OCI-LY1 (cell line): ENCODE results near the gene ACAN.

Source experiments
- H2AFZ ChIP-seq: fragments of 200-600 bp; sonication (generic), shearing (Covaris generic); 2 replicates; pipeline ENCODE4 v1.6.0; 2014; ENCODE audit warnings: antibody characterized with exemption, mild to moderate bottlenecking, low read length
- H3F3A ChIP-seq: fragments of 200-600 bp; sonication (generic), shearing (Covaris generic); 2 replicates; pipeline ENCODE4 v1.6.0; 2014; ENCODE audit warnings: mild to moderate bottlenecking, antibody characterized with exemption, low read length, moderate library complexity; ENCODE audit not compliant: insufficient read depth
- H3K27ac ChIP-seq: fragments of 200-600 bp; sonication (generic); 2 replicates; pipeline ENCODE4 v1.5.1; 2014; ENCODE audit warnings: low read length, mixed run types, mild to moderate bottlenecking, low read depth; ENCODE audit not compliant: poor library complexity, severe bottlenecking
- H3K27me3 ChIP-seq: fragments of 200-600 bp; sonication (generic); 2 replicates; pipeline ENCODE4 v1.6.0; 2014; ENCODE audit warnings: antibody characterized with exemption, mild to moderate bottlenecking, low read length, moderate library complexity; ENCODE audit not compliant: insufficient read depth
- H3K36me3 ChIP-seq: fragments of 200-600 bp; sonication (generic); 2 replicates; pipeline ENCODE4 v1.6.1; 2014; ENCODE audit warnings: mild to moderate bottlenecking, antibody characterized with exemption, low read length, moderate library complexity, mixed read lengths; ENCODE audit not compliant: insufficient read depth
- H3K4me1 ChIP-seq: fragments of 200-600 bp; sonication (generic); 2 replicates; pipeline ENCODE4 v1.5.1; 2014; ENCODE audit warnings: mild to moderate bottlenecking, low read length, moderate library complexity; ENCODE audit not compliant: insufficient read depth, severe bottlenecking
- H3K4me2 ChIP-seq: fragments of 200-600 bp; sonication (generic), shearing (Covaris generic); 2 replicates; pipeline ENCODE4 v1.6.1; 2014; ENCODE audit warnings: low read length
- H3K4me3 ChIP-seq: fragments of 200-600 bp; sonication (generic); 2 replicates; pipeline ENCODE4 v1.5.1; 2014; ENCODE audit warnings: low read length, low read depth, mild to moderate bottlenecking, mixed read lengths; ENCODE audit not compliant: poor library complexity, severe bottlenecking
- H3K79me2 ChIP-seq: fragments of 200-600 bp; shearing (Covaris generic); 2 replicates; pipeline ENCODE4 v1.6.1; 2016; ENCODE audit warnings: mixed run types, low read length, mixed read lengths; ENCODE audit not compliant: insufficient read depth
- H3K9ac ChIP-seq: fragments of 200-600 bp; sonication (generic), shearing (Covaris generic); 2 replicates; pipeline ENCODE4 v1.6.1; 2014; ENCODE audit warnings: mild to moderate bottlenecking, low read length, mixed read lengths
- H3K9me2 ChIP-seq: fragments of 200-600 bp; sonication (generic), shearing (Covaris generic); 2 replicates; pipeline ENCODE4 v1.6.1; 2014; ENCODE audit warnings: low read depth, mild to moderate bottlenecking, low read length, mixed read lengths
- H3K9me3 ChIP-seq: fragments of 200-600 bp; shearing (Covaris generic); 2 replicates; pipeline ENCODE4 v1.6.1; 2014; ENCODE audit warnings: low read length, mixed read lengths
- H4K20me1 ChIP-seq: fragments of 200-600 bp; sonication (generic), shearing (Covaris generic); 2 replicates; pipeline ENCODE4 v1.6.0; 2016; ENCODE audit warnings: mild to moderate bottlenecking, low read length; ENCODE audit not compliant: insufficient read depth
- EZH2 ChIP-seq: fragments of 200-600 bp; sonication (generic), shearing (Covaris generic); IDR thresholded peaks from 2 replicates; pipeline ENCODE4 v1.8.0; 2017; ENCODE audit warnings: borderline replicate concordance, mixed run types, mild to moderate bottlenecking, antibody characterized with exemption, low read length, moderate library complexity, mixed read lengths
- TF ChIP-seq, protein P1 (sequence below): fragments of 200-600 bp; sonication (generic), shearing (Covaris generic); IDR thresholded peaks from 2 replicates; pipeline ENCODE4 v1.5.1; 2017; ENCODE audit warnings: mild to moderate bottlenecking, antibody characterized with exemption, low read length, moderate library complexity, mixed read lengths

ACAN gene

DNA sequence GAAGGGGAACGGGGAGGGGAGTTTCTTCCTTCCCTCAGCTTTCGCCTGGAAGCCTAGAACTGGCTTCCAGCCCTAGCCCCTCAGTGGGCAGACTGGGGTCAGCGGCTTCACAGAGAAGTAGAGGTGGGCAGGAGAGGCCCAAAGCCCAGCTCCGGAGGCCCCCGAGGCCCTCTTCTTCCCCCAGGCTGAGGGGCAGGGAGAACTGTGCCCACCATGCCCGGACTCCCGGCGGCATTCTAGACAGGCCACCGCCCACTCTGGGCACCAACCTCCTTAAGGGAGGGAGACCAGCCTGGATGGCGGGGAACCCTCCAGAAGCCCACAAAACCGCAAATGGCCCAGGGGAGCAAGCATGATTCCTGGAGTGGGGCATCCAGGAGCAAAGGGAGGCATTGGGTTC is 74.2 kb downstream of the ACAN start:
- Histone ChIP-seq H3K36me3 (no peaks in the 10 kb centered on the region), H3K79me2 (no peaks in the 10 kb centered on the region), H2AFZ (no peak overlapping the region), H3K9ac (no peak overlapping the region), H3K4me1 (no peaks in the 10 kb centered on the region), H3K9me2 (no peaks in the 10 kb centered on the region), H4K20me1 (no peaks in the 10 kb centered on the region), H3F3A (no peaks in the 10 kb centered on the region), H3K9me3 (no peaks in the 10 kb centered on the region), H3K4me3 (no peak overlapping the region), H3K27me3 (no peaks in the 10 kb centered on the region; the same call in 1 of the 2 replicates), H3K27ac (no peak overlapping the region), H3K4me2 (no peak overlapping the region)
- no peak for TF ChIP-seq EZH2
- TF ChIP-seq, protein P1, sequence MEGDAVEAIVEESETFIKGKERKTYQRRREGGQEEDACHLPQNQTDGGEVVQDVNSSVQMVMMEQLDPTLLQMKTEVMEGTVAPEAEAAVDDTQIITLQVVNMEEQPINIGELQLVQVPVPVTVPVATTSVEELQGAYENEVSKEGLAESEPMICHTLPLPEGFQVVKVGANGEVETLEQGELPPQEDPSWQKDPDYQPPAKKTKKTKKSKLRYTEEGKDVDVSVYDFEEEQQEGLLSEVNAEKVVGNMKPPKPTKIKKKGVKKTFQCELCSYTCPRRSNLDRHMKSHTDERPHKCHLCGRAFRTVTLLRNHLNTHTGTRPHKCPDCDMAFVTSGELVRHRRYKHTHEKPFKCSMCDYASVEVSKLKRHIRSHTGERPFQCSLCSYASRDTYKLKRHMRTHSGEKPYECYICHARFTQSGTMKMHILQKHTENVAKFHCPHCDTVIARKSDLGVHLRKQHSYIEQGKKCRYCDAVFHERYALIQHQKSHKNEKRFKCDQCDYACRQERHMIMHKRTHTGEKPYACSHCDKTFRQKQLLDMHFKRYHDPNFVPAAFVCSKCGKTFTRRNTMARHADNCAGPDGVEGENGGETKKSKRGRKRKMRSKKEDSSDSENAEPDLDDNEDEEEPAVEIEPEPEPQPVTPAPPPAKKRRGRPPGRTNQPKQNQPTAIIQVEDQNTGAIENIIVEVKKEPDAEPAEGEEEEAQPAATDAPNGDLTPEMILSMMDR = no peak

DNA sequence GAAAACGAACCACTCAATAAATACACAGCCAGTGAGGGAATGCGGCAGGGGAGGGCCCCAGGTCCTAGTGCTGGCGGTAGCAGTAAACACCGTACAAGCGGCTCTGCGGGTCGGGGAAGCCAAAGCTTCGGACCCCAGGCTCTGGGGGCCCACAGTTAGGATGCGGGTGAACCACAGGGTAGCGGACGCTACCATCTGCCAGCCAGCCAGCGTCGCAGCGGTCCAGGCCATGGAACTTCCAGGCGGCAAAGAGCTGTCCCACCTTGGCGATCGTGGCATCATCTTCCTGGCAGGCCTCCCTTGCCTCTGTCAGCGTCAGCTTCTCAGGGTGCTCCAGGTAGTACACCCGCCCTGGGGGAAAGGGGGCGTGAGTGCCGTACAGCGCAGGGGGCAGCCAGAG is 74.7 kb downstream of the ACAN start:
- no peak for TF ChIP-seq EZH2
- TF ChIP-seq, protein P1 = no peak
- no peaks in the 10 kb centered on the region for H3K4me1 ChIP-seq
- no peak overlapping the region for H3K4me2 ChIP-seq

DNA sequence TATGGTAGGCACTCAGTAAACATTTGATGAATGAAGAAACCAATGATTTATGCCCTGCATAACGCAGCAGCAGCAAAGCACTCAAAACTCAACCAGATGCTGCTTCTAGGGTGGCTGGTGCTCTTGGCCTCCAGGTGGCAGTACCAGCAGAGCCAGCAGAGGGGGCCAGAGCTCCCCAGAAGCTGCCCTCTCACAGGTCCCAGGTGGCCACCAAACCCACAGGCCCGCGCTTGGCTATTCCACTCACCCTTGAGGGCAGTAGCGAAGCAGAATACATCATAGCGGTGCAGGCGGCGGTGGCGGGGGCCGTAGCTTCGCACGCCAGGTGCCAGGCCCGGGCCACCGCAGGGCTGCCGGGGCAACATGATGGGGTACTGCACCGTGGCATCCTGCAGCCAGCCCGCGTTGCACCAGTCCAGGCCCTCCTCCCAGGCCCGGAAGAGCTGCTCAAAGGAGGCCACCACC is 75.5 kb downstream of the ACAN start:
- no peak overlapping the region for H3K4me2 ChIP-seq
- H3K79me2 ChIP-seq = no peaks in the 10 kb centered on the region
- H3K4me1 ChIP-seq = no peaks in the 10 kb centered on the region
- H3K4me3 ChIP-seq = no peak overlapping the region
- no peaks in the 10 kb centered on the region for H3K36me3 ChIP-seq
- H3K9ac ChIP-seq = no peak overlapping the region
- no peak overlapping the region for H2AFZ ChIP-seq
- H3F3A ChIP-seq = no peaks in the 10 kb centered on the region
- H3K9me2 ChIP-seq = no peaks in the 10 kb centered on the region
- no peaks in the 10 kb centered on the region for H3K9me3 ChIP-seq
- TF ChIP-seq, protein P1 = peak; percentile 75
- no peak for TF ChIP-seq EZH2
- H4K20me1 ChIP-seq = no peaks in the 10 kb centered on the region
- no peak overlapping the region for H3K27ac ChIP-seq
- H3K27me3 ChIP-seq = no peaks in the 10 kb centered on the region; the same call in 1 of the 2 replicates

More for the DNA sequence above, 74.7 kb downstream of the ACAN start:
- H2AFZ ChIP-seq = no peak overlapping the region
- no peaks in the 10 kb centered on the region for H3F3A ChIP-seq
- H3K27ac ChIP-seq = no peak overlapping the region
- no peaks in the 10 kb centered on the region; the same call in 1 of the 2 replicates for H3K27me3 ChIP-seq
- no peak overlapping the region for H3K4me3 ChIP-seq
- H3K36me3 ChIP-seq = no peaks in the 10 kb centered on the region
- H4K20me1 ChIP-seq = no peaks in the 10 kb centered on the region
- no peaks in the 10 kb centered on the region for H3K9me3 ChIP-seq
- no peak overlapping the region for H3K9ac ChIP-seq
- H3K79me2 ChIP-seq = no peaks in the 10 kb centered on the region
- no peaks in the 10 kb centered on the region for H3K9me2 ChIP-seq
